ENCODE results near the gene CEP112. TPM values are rescaled to one million over a fixed set of nuclear protein-coding genes. Genes with fewer than 3 reads are reported as not detected.

CEP112 gene
- total RNA-seq, 1 experiment from 2014 or later = 5.4 TPM

DNA sequence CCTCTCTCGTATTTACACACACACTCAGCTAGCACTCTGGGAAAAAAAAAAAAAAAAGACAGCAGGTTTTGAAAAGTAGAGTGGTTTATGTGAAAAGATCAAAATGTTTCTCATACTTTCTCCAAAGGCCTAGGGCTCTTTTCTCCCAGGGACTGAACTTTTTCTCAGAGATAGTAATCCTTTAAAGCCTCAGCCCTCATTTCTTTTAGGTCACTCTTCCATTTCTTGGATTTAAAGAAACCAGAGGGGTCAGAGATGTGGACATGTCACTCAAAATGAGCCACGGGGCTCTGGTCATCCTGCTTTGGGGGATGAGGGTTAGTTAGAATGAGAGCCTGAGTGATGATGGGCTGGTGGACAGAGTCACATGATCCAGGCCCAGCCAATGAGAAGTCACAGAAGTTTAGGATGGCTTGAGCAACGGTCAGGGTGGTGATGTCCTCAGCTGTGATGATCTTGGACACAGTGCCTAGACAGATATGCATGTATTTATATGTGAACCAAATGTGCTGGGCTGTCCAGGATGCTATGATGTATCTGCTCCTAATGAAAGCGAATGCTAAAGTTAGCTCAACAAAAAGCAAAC lies 596.8 kb downstream of the CEP112 start:
- Mint-ChIP-seq H3K9me3 (ENCODE audit: low read depth, unreplicated experiment) (no peaks in the 10 kb centered on the region), H3K27me3 (ENCODE audit: unreplicated experiment) (peaks cover 52% of the 10 kb centered on the region), H3K4me1 (ENCODE audit: low read depth, unreplicated experiment) (no peaks in the 10 kb centered on the region), H3K4me3 (ENCODE audit: low read depth, unreplicated experiment) (no peak overlapping the region), H3K36me3 (ENCODE audit: insufficient read depth, unreplicated experiment) (no peaks in the 10 kb centered on the region), H3K27ac (ENCODE audit: unreplicated experiment) (no peak overlapping the region)
- intact Hi-C loops (cut with micrococcal nuclease; ENCODE audit: unreplicated experiment) = no loop called here
- DNase-seq = no peak
- CTCF ChIA-PET = no interaction called here
- BruUV-seq (replicated peaks) = no TSS peak
- TF ChIP-seq CTCF (IDR thresholded peaks at IDR 0.05; ENCODE audit: unreplicated experiment) = no peak

DNA sequence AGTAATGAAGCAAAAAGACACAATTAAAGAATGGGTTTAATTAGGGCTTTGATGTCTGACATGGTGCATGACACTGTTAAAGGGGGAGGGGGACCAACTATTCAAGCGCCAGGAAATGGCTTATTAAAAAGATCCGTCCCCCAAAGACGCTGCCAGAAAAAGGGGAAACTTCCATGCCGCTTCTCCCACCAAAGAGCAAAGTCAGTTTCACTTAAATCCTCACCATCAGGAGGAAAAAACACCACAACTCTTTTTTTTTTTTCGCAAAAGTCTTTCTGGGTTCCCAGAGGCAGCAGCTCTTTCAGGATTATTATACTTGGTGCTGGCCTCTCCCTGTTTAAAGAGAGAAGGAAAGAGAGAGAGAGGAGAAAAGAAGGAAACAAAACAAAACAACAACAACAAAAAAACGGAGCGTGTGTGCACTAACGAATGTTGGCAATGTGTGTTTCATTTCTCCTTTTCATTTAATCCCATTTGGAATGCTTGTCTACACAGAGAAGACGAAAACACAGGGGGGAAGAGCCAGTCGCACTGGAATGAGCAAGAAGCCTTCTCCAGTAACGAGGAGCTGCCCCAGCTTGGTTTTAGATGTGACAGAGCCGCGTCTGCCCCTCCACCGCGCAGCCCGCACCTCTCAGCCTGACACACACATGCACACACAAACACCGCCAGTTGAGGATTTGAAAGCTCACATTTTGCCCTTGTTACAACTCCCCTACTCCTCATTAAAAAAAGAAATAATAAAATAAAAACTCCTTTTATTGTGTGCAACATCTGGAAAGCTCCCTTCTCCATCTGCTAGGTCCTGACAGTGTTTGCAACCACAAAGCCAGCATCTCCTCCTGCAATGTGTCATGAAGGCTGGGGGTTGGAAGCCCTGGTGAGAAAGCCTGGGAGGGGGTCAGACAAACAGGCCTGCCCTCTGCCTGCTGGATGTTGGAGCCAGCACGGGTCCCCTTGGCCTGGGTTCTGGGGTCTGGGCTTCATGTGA lies 597.8 kb downstream of the CEP112 start:
- no TSS peak for BruUV-seq (replicated peaks)
- no peaks in the 10 kb centered on the region for H3K4me1 Mint-ChIP-seq (ENCODE audit: low read depth, unreplicated experiment)
- no peaks in the 10 kb centered on the region for H3K36me3 Mint-ChIP-seq (ENCODE audit: insufficient read depth, unreplicated experiment)
- CTCF ChIA-PET = interaction anchor here (0.6 kb wide), 1 partner anchor 9 kb away, joined by 3 read pairs; no protein-coding TSS in a partner anchor
- H3K4me3 Mint-ChIP-seq (ENCODE audit: low read depth, unreplicated experiment) = no peak overlapping the region
- no peak overlapping the region for H3K27ac Mint-ChIP-seq (ENCODE audit: unreplicated experiment)
- TF ChIP-seq CTCF (IDR thresholded peaks at IDR 0.05; ENCODE audit: unreplicated experiment) = no peak
- intact Hi-C loops (cut with micrococcal nuclease; ENCODE audit: unreplicated experiment) = no loop called here
- H3K9me3 Mint-ChIP-seq (ENCODE audit: low read depth, unreplicated experiment) = no peaks in the 10 kb centered on the region
- no peak for DNase-seq
- H3K27me3 Mint-ChIP-seq (ENCODE audit: unreplicated experiment) = peaks cover 42% of the 10 kb centered on the region

DNA sequence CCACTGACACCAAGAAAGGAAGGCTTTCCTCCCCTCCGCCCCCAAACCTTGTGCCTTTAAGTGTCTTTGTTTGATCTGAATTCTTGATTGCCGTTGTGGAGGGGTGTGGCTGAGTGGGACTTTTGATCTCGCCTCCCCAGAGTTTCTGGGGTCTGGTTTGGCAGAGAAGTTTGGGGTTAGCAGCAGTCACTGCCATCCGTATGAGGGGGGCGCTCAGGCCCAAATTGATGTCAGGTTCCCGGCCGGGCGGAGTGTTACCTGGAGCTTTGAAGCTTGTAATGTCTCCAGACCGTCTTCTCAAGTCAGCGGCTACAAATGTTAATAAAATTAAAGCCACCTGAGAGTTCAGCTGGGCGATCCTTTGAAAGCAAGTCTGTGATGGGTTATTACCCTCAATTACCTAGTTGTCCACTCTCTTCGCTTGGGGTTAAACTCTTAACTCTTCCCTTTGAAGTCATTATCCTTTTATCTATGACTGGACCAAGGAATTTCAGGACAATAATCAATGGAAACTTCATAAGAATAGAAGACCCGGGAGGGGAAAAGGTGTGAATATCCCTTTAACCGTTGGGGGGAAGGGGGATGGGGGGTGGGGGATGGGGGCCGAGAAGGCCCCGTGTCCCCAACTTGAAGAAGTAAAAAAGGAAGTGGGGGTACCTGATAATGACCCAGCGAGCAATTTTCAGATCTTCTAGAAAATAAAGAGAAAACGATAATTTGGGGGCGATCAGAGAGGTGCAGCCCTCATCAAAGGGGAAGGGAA lies 598.7 kb downstream of the CEP112 start:
- Mint-ChIP-seq H3K27me3 (ENCODE audit: unreplicated experiment) (peaks cover 33% of the 10 kb centered on the region), H3K9me3 (ENCODE audit: low read depth, unreplicated experiment) (no peaks in the 10 kb centered on the region), H3K36me3 (ENCODE audit: insufficient read depth, unreplicated experiment) (no peaks in the 10 kb centered on the region), H3K4me1 (ENCODE audit: low read depth, unreplicated experiment) (peaks cover 6% of the 10 kb centered on the region), H3K27ac (ENCODE audit: unreplicated experiment) (no peak overlapping the region), H3K4me3 (ENCODE audit: low read depth, unreplicated experiment) (no peak overlapping the region)
- no peak for DNase-seq
- TF ChIP-seq CTCF (IDR thresholded peaks at IDR 0.05; ENCODE audit: unreplicated experiment) = no peak
- CTCF ChIA-PET = no interaction called here
- BruUV-seq (replicated peaks) = no TSS peak
- intact Hi-C loops (cut with micrococcal nuclease; ENCODE audit: unreplicated experiment) = no loop called here

- Mint-ChIP-seq H3K4me3 (ENCODE audit: low read depth, unreplicated experiment) (no peak overlapping the region), H3K9me3 (ENCODE audit: low read depth, unreplicated experiment) (no peaks in the 10 kb centered on the region), H3K27me3 (ENCODE audit: unreplicated experiment) (peaks cover 29% of the 10 kb centered on the region), H3K36me3 (ENCODE audit: insufficient read depth, unreplicated experiment) (no peaks in the 10 kb centered on the region), H3K4me1 (ENCODE audit: low read depth, unreplicated experiment) (peaks cover 8% of the 10 kb centered on the region), H3K27ac (ENCODE audit: unreplicated experiment) (no peak overlapping the region)
- intact Hi-C loops (cut with micrococcal nuclease; ENCODE audit: unreplicated experiment) = no loop called here
- no peak for TF ChIP-seq CTCF (IDR thresholded peaks at IDR 0.05; ENCODE audit: unreplicated experiment)
- CTCF ChIA-PET = no interaction called here
- BruUV-seq (replicated peaks) = no TSS peak
- DNase-seq = no peak
Observed at GRCh38 chr17:65592125-65592965, 599.6 kb downstream of the CEP112 start.

Measured in Calu3 (cell line).